CD4-positive, alpha-beta memory T cell (primary cell): Measurements from ENCODE around the gene FCHSD1. TPM values are rescaled to one million over a fixed set of nuclear protein-coding genes. Genes with fewer than 3 reads are reported as not detected.

Source experiments
- CTCF ChIA-PET: fragments of 350-600 bp; sonication (Branson Sonifier 250); formaldehyde crosslinking; loops from one replicate; lab custom pipeline; 2021; ENCODE audit warnings: inconsistent platforms; ENCODE audit not compliant: partially characterized antibody; lab: Charles Lee
- POLR2A ChIA-PET: fragments of 350-600 bp; sonication (Branson Sonifier 250); formaldehyde crosslinking; loops from one replicate; lab custom pipeline; 2021; ENCODE audit not compliant: partially characterized antibody; lab: Charles Lee
- DNase-seq, 5 donors: peaks; one replicate each; pipeline versions ENCODE4 v3.0.0 to v3.0.0-alpha.2; 2020 to 2022; ENCODE audit warnings: mixed read lengths in 1 of 5
- H3K27ac ChIP-seq: one replicate; pipeline ENCODE4 v1.7.0; 2013; ENCODE audit warnings: low read depth, low read length
- H3K27me3 ChIP-seq: 2 replicates; pipeline ENCODE4 v1.7.0; 2013; ENCODE audit warnings: mild to moderate bottlenecking, low read length, moderate library complexity; ENCODE audit not compliant: insufficient read depth
- H3K36me3 ChIP-seq: 2 replicates; pipeline ENCODE4 v1.7.0; 2013; ENCODE audit warnings: mild to moderate bottlenecking, low read length, moderate library complexity; ENCODE audit not compliant: insufficient read depth
- H3K4me1 ChIP-seq: 2 replicates; pipeline ENCODE4 v1.7.0; 2013; ENCODE audit warnings: mild to moderate bottlenecking, low read length, moderate library complexity; ENCODE audit not compliant: insufficient read depth
- H3K4me3 ChIP-seq, 2 donors: one replicate each; pipeline ENCODE4 v1.7.0; 2013; ENCODE audit warnings: low read length in 2 of 2, mild to moderate bottlenecking in 1 of 2
- H3K9me3 ChIP-seq, 2 donors: one replicate each; pipeline ENCODE4 v1.7.0; 2013; ENCODE audit warnings: low read length in 2 of 2, control low read depth in 1 of 2; ENCODE audit not compliant: control insufficient read depth in 1 of 2
- H3K27ac Mint-ChIP-seq, 7 donors: one replicate each; pipeline ENCODE4 v1.8.0; 2020 to 2021; ENCODE audit warnings: mixed read lengths in 7 of 7, mild to moderate bottlenecking in 6 of 7, inconsistent platforms in 3 of 7, moderate library complexity in 3 of 7
- H3K27me3 Mint-ChIP-seq, 2 donors: one replicate each; pipeline ENCODE4 v1.8.0; 2020 to 2021; ENCODE audit warnings: mixed read lengths in 2 of 2
- H3K36me3 Mint-ChIP-seq, 2 donors: one replicate each; pipeline ENCODE4 v1.8.0; 2020 to 2021; ENCODE audit warnings: mixed read lengths in 2 of 2, inconsistent platforms in 1 of 2, mild to moderate bottlenecking in 1 of 2
- H3K4me1 Mint-ChIP-seq, 4 donors: one replicate each; pipeline ENCODE4 v1.8.0; 2020 to 2021; ENCODE audit warnings: mixed read lengths in 4 of 4, mild to moderate bottlenecking in 1 of 4
- H3K4me3 Mint-ChIP-seq, 8 donors: one replicate each; pipeline ENCODE4 v1.8.0; 2020 to 2021; ENCODE audit warnings: mixed read lengths in 8 of 8, mild to moderate bottlenecking in 7 of 8, moderate library complexity in 6 of 8, inconsistent platforms in 3 of 8
- H3K9me3 Mint-ChIP-seq, 8 donors: one replicate each; pipeline ENCODE4 v1.8.0; 2020 to 2021; ENCODE audit warnings: mixed read lengths in 8 of 8, mild to moderate bottlenecking in 5 of 8, inconsistent platforms in 3 of 8, moderate library complexity in 1 of 8
- intact Hi-C: fragments of 100-400 bp; cut with micrococcal nuclease; formaldehyde crosslinking; loops from one replicate; pipeline ENCODE4 v1.15.1; 2023
- polyA plus RNA-seq, 2 donors: library from polyadenylated mRNA; unstranded; fragments of 300-500 nt; fragmentation: Illumina TruSeq; gene quantifications; one replicate each; pipeline ENCODE4 v1.2.3, GENCODE V29; 2021
- total RNA-seq, 2 experiments: library from RNA; stranded (reverse); gene quantifications; one replicate each; pipeline ENCODE4 v1.2.3, GENCODE V29; 2021

FCHSD1 gene
- total and polyA plus RNA-seq, 4 experiments from 2014 or later: 7.1 to 110 (median 58.0) TPM

- Histone ChIP-seq H3K4me1 (peaks cover 10% of the 10 kb centered on the region), H3K9me3 (no peaks in the 10 kb centered on the region), H3K4me3 (no peak overlapping the region), H3K36me3 (no peaks in the 10 kb centered on the region), H3K27ac (no peak overlapping the region), H3K27me3 (no peaks in the 10 kb centered on the region)
- Mint-ChIP-seq H3K4me3 (no peak overlapping the region), H3K27me3 (no peaks in the 10 kb centered on the region), H3K4me1 (peaks cover 8 to 19% (median 15%) of the 10 kb centered on the region in 4 donors), H3K36me3 (peaks cover 0 to 13% of the 10 kb centered on the region in 2 donors), H3K9me3 (no peaks in the 10 kb centered on the region), H3K27ac (no peak overlapping the region)
- intact Hi-C loops: no loop called here
- ChIA-PET CTCF (interaction anchor here (1.0 kb wide), 1 partner anchor 10 kb away, joined by 3 read pairs; no protein-coding TSS in a partner anchor), POLR2A (interaction anchor here (0.6 kb wide), 1 partner anchor 1122 kb away, joined by 3 read pairs; no protein-coding TSS in a partner anchor)
- no peak for DNase-seq
Observed at GRCh38 chr5:141656396-141656795, 5.2 kb upstream of the FCHSD1 start.

- H3K36me3 Mint-ChIP-seq: peaks cover 3 to 13% of the 10 kb centered on the region in 2 donors
- Histone ChIP-seq H3K4me3 (no peak overlapping the region), H3K27me3 (no peaks in the 10 kb centered on the region), H3K9me3 (no peaks in the 10 kb centered on the region), H3K4me1 (peaks cover 19% of the 10 kb centered on the region), H3K36me3 (no peaks in the 10 kb centered on the region), H3K27ac (no peak overlapping the region)
- CTCF ChIA-PET: interaction anchor here (1.1 kb wide), 2 partner anchors 63 to 91 kb away, joined by 3 to 5 read pairs; no protein-coding TSS in a partner anchor
- peaks cover 13 to 33% (median 22%) of the 10 kb centered on the region in 4 donors for H3K4me1 Mint-ChIP-seq
- POLR2A ChIA-PET: no interaction called here
- no peak overlapping the region for H3K4me3 Mint-ChIP-seq
- no peak overlapping the region for H3K27ac Mint-ChIP-seq
- no peaks in the 10 kb centered on the region for H3K9me3 Mint-ChIP-seq
- intact Hi-C loops: no loop called here
- DNase-seq: no peak
- H3K27me3 Mint-ChIP-seq: no peaks in the 10 kb centered on the region
Observed at GRCh38 chr5:141655020-141655419, 3.8 kb upstream of the FCHSD1 start.

GRCh38 chr5:141654298-141654697 is 3.1 kb upstream of the FCHSD1 start:
- Histone ChIP-seq H3K4me1 (peaks cover 26% of the 10 kb centered on the region), H3K4me3 (no peak overlapping the region), H3K27me3 (no peaks in the 10 kb centered on the region), H3K36me3 (no peaks in the 10 kb centered on the region), H3K27ac (no peak overlapping the region), H3K9me3 (no peaks in the 10 kb centered on the region)
- ChIA-PET CTCF (interaction anchor here (1.0 to 2.7 kb wide), 5 partner anchors 9 to 90 kb away, joined by 3 to 12 read pairs (median 4); partner anchors contain the start of genes DIAPH1, HDAC3 and RELL2), POLR2A (interaction anchor here (1.4 to 1.9 kb wide), 2 partner anchors 17 to 29 kb away, joined by 5 read pairs; partner anchors contain the start of genes HDAC3 and RELL2)
- H3K9me3 Mint-ChIP-seq: no peaks in the 10 kb centered on the region
- no peak for DNase-seq
- intact Hi-C loops: no loop called here
- H3K27ac Mint-ChIP-seq: peak overlapping the region in 1 of 7 donors; percentile 3
- peaks cover 20 to 39% (median 29%) of the 10 kb centered on the region in 4 donors for H3K4me1 Mint-ChIP-seq
- H3K27me3 Mint-ChIP-seq: no peaks in the 10 kb centered on the region
- no peak overlapping the region for H3K4me3 Mint-ChIP-seq
- H3K36me3 Mint-ChIP-seq: peaks cover 7 to 13% of the 10 kb centered on the region in 2 donors

- no peak for DNase-seq
- ChIA-PET POLR2A (interaction anchor here (0.7 to 3.1 kb wide), 14 partner anchors 9 to 444 kb away, joined by 3 to 55 read pairs (median 7); partner anchors contain the start of genes ARAP3, DELE1, GNPDA1 and HDAC3), CTCF (interaction anchor here (1.1 to 3.2 kb wide), 11 partner anchors 11 to 318 kb away, joined by 3 to 15 read pairs (median 6); partner anchors contain the start of genes HDAC3 and RELL2)
- intact Hi-C loops: loop anchor here (1.0 kb wide), 1 partner anchor 15 kb away; the partner anchor contains the start of genes HDAC3 and RELL2
- Mint-ChIP-seq H3K4me3 (peak overlapping the region; percentile 87 to 96 (median 93)), H3K4me1 (peaks cover 25 to 49% (median 38%) of the 10 kb centered on the region in 4 donors), H3K36me3 (peaks cover 16 to 23% of the 10 kb centered on the region in 2 donors), H3K27me3 (no peaks in the 10 kb centered on the region), H3K27ac (peak overlapping the region; percentile 86 to 97 (median 93)), H3K9me3 (no peaks in the 10 kb centered on the region)
- Histone ChIP-seq H3K4me3 (peak overlapping the region; percentile 42 to 74), H3K9me3 (no peaks in the 10 kb centered on the region), H3K4me1 (peaks cover 29% of the 10 kb centered on the region), H3K27ac (peak overlapping the region; percentile 50), H3K36me3 (peaks cover 10% of the 10 kb centered on the region), H3K27me3 (no peaks in the 10 kb centered on the region)
Observed at GRCh38 chr5:141651728-141652105, 499 bp upstream of the FCHSD1 start.

- no peak for DNase-seq
- Mint-ChIP-seq H3K4me1 (peaks cover 29 to 49% (median 39%) of the 10 kb centered on the region in 4 donors), H3K27ac (peak overlapping the region; percentile 77 to 97 (median 88)), H3K27me3 (no peaks in the 10 kb centered on the region), H3K36me3 (peaks cover 18 to 38% of the 10 kb centered on the region in 2 donors), H3K4me3 (peak overlapping the region; percentile 57 to 94 (median 83)), H3K9me3 (no peaks in the 10 kb centered on the region)
- intact Hi-C loops: no loop called here
- Histone ChIP-seq H3K4me3 (no peak overlapping the region), H3K27me3 (no peaks in the 10 kb centered on the region), H3K36me3 (peaks cover 15% of the 10 kb centered on the region), H3K27ac (peak overlapping the region; percentile 50), H3K9me3 (no peaks in the 10 kb centered on the region), H3K4me1 (peaks cover 29% of the 10 kb centered on the region)
- ChIA-PET CTCF (interaction anchor here (1.0 to 3.2 kb wide), 2 partner anchors 58 to 311 kb away, joined by 3 to 15 read pairs; no protein-coding TSS in a partner anchor), POLR2A (interaction anchor here (4.4 kb wide), 1 partner anchor 12 kb away, joined by 35 read pairs; the partner anchor contains the start of genes HDAC3 and RELL2)
Observed at GRCh38 chr5:141649972-141650371, 1.2 kb downstream of the FCHSD1 start.

- Mint-ChIP-seq H3K36me3 (peaks cover 21 to 44% of the 10 kb centered on the region in 2 donors), H3K4me3 (peak overlapping the region in 1 of 8 donors; percentile 94), H3K4me1 (peaks cover 29 to 49% (median 39%) of the 10 kb centered on the region in 4 donors), H3K27me3 (no peaks in the 10 kb centered on the region), H3K27ac (peak overlapping the region in 4 of 7 donors; percentile 22 to 70 (median 52)), H3K9me3 (no peaks in the 10 kb centered on the region)
- intact Hi-C loops: no loop called here
- no peak overlapping the region for H3K4me3 ChIP-seq
- H3K9me3 ChIP-seq: no peaks in the 10 kb centered on the region
- ChIA-PET CTCF (interaction anchor here (1.0 to 1.2 kb wide), 2 partner anchors 17 to 312 kb away, joined by 3 read pairs; no protein-coding TSS in a partner anchor), POLR2A (interaction anchor here (4.4 kb wide), 1 partner anchor 12 kb away, joined by 35 read pairs; the partner anchor contains the start of genes HDAC3 and RELL2)
- no peak overlapping the region for H3K27ac ChIP-seq
- DNase-seq: no peak
- peaks cover 29% of the 10 kb centered on the region for H3K4me1 ChIP-seq
- no peaks in the 10 kb centered on the region for H3K27me3 ChIP-seq
- peaks cover 15% of the 10 kb centered on the region for H3K36me3 ChIP-seq
Observed at GRCh38 chr5:141649056-141649688, 2.0 kb downstream of the FCHSD1 start.
